H1 (cell line): ENCODE measurements around the gene CPZ. TPM values are rescaled to one million over a fixed set of nuclear protein-coding genes. Genes with fewer than 3 reads are reported as not detected.

ENCODE experiments used
- polyA plus RNA-seq, 7 experiments: library from polyadenylated mRNA; depleted of rRNA in 3 of 7; stranded (reverse) in 5 of 7; unstranded in 2 of 7; fragments of >200 nt in 5 of 7; fragments of 200-250 nt in 2 of 7; gene quantifications; 1 replicate in 5 of 7; 2 replicates in 1 of 7; 4 replicates in 1 of 7; pipeline versions ENCODE4 v1.2.1 to v1.2.3, GENCODE V29; 2011 to 2013; ENCODE audit warnings: missing spikeins in 2 of 7, mixed read lengths in 2 of 7
- total RNA-seq: library from RNA; stranded (reverse); fragmentation: NEBNext Ultra II Directional; extraction: Animal tissue kit (Norgen Biotek cat#: 25700); gene quantifications from 2 replicates; pipeline ENCODE4 v1.2.1, GENCODE V29; 2021
- TF ChIP-seq, protein P1 (sequence below), 3 experiments: IDR thresholded peaks; 1 replicate in 2 of 3; 2 replicates in 1 of 3; pipeline versions ENCODE4 v1.5.1 to v1.6.1; 2011; ENCODE audit warnings: low read length in 3 of 3, mild to moderate bottlenecking in 3 of 3, inconsistent platforms in 2 of 3, low read depth in 1 of 3, moderate library complexity in 1 of 3; ENCODE audit not compliant: insufficient read depth in 1 of 3; ENCODE audit errors: control extremely low read depth in 1 of 3
- TF ChIP-seq, protein P2 (sequence below): IDR thresholded peaks from 2 replicates; pipeline ENCODE4 v1.6.1; 2011; ENCODE audit warnings: low read depth, mild to moderate bottlenecking, low read length; ENCODE audit not compliant: insufficient read depth

CPZ gene
- total and polyA plus RNA-seq, 2 of the 8 experiments (the other 6 are each of a cell fraction or from before 2014, with no cell fraction given), result 28.8 to 40.7 TPM

DNA sequence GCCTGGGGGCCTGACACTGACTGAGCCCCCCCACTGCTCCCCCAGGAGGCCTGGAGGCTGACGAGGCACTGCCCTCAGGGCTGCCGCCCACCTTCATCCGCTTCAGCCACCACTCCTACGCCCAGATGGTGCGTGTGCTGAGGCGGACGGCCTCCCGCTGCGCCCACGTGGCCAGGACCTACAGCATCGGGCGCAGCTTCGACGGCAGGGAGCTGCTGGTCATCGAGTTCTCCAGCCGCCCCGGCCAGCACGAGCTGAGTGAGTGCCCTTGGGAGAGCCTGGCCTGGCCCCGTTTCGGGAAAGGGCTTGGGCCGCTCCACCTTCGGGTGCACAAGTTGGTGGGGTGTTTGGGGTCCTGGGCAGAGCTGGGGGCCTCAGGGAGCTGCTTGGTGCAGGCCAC lies 11.4 kb downstream of the CPZ start (continued):
- TF ChIP-seq, protein P1, sequence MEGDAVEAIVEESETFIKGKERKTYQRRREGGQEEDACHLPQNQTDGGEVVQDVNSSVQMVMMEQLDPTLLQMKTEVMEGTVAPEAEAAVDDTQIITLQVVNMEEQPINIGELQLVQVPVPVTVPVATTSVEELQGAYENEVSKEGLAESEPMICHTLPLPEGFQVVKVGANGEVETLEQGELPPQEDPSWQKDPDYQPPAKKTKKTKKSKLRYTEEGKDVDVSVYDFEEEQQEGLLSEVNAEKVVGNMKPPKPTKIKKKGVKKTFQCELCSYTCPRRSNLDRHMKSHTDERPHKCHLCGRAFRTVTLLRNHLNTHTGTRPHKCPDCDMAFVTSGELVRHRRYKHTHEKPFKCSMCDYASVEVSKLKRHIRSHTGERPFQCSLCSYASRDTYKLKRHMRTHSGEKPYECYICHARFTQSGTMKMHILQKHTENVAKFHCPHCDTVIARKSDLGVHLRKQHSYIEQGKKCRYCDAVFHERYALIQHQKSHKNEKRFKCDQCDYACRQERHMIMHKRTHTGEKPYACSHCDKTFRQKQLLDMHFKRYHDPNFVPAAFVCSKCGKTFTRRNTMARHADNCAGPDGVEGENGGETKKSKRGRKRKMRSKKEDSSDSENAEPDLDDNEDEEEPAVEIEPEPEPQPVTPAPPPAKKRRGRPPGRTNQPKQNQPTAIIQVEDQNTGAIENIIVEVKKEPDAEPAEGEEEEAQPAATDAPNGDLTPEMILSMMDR (IDR thresholded peaks at IDR 0.05; ENCODE audit: control extremely low read depth in 1 of 3, insufficient read depth in 1 of 3, low read depth in 1 of 3, low read length in 3 of 3), result no peak
- TF ChIP-seq, protein P2, sequence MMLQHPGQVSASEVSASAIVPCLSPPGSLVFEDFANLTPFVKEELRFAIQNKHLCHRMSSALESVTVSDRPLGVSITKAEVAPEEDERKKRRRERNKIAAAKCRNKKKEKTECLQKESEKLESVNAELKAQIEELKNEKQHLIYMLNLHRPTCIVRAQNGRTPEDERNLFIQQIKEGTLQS, result no peak
